Stimulated activated CD4-positive, alpha-beta T cell treated with anti-CD3 and anti-CD28 coated beads, Interleukin-12 subunit alpha, Interleukin-12 subunit beta, amount 100 ng/mL, for 4 hours (primary cell): ENCODE results near the gene TMEM143.
"Not testable (repeated sequence)": the region's sequence is repeated elsewhere in the genome, so short reads cannot be mapped to it uniquely, and the experiment has no call there.

Source experiments
- DNase-seq: peaks from one replicate; pipeline ENCODE4 v3.0.0-alpha.2; 2020

The TMEM143 gene

GRCh38 chr19:48325265-48325910 lies 38.4 kb downstream of the TMEM143 start, which contains the start of gene EMP3:
EMP3 (plus strand) TSS chr19:48325552; CDS start chr19:48326845, 1,293 bp downstream.
- peak; percentile 75 for DNase-seq

GRCh38 chr19:48321622-48322591 lies 41.8 kb downstream of the TMEM143 start:
- peak; percentile 97 for DNase-seq

DNA sequence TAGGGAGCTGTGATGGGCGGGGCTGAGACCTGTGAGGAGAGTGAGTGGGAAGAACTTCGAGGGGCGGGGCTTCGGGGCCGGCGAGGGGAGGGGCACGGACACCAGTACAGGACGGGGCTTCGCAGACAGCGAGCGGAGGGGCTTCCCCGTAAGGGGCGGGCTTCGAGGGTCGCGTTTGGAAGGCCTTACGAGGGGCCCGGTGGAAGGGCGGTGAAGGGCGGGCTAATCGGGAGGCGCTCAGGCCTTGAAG lies 42.4 kb downstream of the TMEM143 start:
- peak; percentile 94 for DNase-seq

DNA sequence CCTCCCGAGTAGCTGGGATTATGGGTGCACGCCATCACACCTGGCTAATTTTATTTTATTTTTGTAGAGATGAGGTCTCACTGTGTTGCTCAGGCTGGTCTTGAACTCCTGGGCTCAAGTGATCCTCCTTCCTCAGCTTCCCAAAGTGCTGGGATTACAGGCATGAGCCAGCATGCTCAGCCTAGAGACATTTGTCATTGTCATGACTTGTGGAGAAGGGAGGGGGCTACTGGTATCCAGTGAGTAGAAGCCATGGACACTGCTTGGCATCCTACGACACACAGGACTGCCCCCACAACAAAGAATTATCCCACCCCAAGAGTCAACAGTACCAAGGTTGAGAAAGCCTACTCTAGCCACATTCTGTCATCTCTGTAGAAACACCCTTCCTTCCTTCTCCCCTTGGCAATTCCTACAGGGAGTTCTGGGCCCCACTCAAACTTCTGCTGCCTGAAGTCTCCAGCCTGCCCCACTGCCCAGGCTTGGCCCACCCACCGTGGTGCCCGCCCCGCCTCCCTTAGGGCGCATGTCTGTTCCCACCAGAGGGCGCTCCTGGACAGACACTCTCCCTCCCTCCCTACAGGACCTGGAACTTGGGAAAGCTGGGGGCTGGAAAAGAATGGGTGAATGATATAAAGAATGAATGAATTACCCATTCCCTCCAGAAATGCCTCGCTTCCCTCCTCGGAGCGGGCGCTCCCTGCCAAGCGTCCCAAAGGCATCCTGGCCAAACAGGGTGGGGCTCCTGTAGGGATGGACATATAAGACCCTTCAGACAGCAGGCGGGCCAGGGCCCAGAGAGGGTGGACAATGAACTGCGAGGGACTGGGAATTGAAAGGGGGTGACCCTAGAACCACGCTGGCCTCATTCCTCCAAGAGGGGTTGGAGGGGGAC lies 43.8 kb downstream of the TMEM143 start:
- DNase-seq, result peak; percentile 79

DNA sequence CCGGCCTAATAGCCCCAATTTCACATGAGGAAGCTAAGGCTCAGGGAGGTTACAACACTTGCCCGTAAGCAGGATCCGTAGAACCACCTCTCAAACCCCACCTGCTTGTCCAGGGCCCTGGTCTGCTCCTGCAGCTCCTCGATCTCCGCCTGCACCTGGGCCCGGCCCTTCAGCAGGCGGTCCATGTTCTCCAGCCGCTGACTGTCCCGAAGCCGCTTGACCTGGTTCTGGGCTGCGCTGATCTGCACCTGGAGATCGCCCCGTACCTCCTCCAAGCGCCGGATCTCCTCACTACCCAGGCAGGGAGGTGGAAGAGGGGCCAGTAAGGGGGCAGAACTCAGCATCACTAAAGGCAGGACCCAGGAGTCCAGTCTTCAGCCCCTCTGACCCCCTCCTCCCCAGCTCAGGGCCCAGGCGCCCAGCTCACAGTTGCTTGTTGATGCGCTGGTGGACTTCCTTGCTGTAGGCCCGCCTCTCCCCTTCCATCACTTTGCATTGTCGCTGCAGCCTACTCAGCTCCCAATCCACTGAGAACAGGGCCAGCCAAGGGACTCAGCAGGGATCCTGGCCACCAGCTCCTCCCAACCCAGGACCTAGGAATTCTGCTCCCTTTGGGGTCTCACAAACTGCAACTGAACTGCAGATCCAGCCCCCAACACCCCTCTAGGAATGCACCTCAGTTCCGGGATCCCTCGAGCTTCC lies 45.3 kb downstream of the TMEM143 start:
- DNase-seq, result no peak

DNA sequence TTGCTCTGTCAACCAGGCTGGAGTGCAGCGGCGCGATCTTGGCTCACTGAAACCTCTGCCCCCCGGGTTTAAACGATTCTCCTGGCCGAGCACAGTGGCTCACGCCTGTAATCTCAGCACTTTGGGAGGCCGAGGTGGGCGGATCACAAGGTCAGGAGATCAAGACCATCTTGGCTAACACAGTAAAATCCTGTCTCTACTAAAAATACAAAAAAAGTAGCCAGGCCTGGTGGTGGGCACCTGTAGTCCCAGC lies 46.1 kb downstream of the TMEM143 start:
- DNase-seq, result not testable (repeated sequence)

GRCh38 chr19:48315712-48316111 lies 48.0 kb downstream of the TMEM143 start:
- DNase-seq, result no peak

DNA sequence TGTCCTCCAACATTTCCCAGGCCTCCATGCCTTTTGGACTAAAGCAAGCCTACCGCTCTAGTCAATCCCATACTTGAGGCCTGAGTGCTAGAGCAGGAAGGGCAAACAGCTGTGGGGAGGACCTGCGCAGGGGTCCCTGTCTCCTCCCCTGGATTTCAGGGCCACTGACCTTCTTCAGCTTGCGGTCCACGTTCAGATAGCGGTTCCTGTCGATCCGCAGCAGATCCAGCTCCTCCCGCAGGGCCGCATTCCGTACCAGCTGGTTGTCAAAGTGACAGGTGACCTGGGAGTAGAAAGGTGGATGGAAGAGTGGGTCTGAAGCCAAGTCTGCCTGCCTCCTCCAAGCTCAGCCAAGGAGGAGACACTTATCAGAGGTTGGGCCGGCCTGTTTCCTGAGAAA lies 52.4 kb downstream of the TMEM143 start:
- DNase-seq, result no peak

- DNase-seq, result no peak
These were observed 53.5 kb downstream of the TMEM143 start for GRCh38 chr19:48310227-48310626.

- DNase-seq, result not testable (repeated sequence)
These were observed 54.0 kb downstream of the TMEM143 start for GRCh38 chr19:48309731-48310130.

DNA sequence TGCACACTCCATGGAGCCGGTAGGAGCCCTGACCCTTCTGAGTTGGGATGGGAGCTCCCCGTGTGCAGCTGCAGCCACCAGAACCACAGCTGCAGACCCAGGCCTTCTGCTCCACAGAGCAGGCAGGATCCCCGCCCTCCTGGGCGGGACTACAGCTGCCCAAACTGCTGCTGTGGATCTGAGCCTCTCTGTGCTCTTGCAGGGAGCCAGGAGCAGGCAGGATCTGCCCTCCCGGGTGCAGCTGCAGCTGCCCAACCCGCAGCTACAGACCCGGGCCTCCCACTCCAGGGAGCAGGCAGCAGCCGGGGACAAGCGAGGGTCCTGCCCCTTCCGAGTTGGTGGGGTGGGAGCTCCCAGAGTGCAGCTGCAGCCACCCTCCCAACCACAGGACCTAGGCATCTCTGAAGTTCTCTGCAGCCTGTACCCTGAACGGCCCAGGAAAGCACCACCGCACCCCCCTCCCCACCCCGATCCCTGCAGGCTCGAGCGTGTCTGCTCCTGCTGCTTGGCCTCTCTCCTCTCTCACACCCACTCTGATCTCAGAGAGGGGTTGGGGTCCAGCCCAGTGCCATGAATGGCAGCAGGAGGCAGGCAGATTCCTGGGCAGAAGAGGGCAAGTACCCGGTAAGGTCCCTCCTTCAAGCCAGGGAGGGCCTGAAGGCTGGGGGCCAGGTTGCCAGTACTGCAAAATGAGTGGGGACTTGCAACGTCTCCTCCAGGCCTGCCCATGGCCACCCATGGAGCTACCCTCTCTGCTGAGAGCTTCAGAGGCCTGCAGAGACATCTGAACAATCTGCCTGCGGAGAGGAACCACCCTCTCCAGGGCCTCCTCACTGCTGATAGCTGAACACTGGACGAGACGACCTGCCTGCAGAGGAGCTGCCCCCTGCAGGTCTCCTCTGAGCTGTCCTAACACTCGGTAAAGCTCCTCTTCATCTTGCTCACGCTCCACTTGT lies 54.8 kb downstream of the TMEM143 start:
- no peak for DNase-seq

GRCh38 chr19:48303866-48304265 lies 59.9 kb downstream of the TMEM143 start:
- DNase-seq, result no peak

DNA sequence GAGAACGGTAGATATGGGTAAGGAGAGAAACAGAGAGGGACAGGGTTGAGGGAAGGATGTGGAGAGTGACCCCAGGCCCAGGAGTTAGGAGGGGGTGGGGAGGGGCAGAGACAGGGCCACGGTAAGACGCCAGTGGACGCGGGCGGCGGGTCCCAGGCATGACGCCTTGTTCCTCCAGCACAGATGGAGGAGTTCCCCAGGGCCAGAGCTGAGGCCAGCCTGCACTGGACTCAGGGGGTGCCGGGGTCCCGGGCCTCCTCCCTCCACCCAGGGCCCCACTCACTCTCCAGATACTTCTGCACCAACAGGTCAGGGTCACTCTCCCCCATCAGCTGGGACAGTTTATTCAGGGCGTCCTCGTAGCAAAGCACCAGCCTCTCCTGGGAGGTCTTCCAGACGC lies 60.4 kb downstream of the TMEM143 start:
- DNase-seq, result no peak

DNA sequence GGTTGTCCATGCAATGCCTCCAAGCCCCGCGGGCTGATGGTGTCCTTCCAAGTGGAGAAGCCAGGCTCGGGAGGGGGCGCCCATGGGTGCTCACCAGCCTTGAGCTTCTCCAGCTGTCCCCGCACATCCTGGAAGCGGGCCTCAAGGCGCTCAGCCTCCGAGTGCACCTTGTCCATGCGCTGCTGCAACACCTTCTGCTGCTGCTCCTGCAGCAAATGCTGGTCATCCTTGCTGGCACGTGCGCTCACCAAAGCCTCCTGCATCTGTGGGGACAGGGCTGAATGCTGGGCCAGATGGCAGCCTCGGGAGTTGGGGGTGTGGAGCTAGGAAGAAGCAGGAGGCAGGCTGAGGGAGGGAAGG lies 61.2 kb downstream of the TMEM143 start:
- no peak for DNase-seq

DNA sequence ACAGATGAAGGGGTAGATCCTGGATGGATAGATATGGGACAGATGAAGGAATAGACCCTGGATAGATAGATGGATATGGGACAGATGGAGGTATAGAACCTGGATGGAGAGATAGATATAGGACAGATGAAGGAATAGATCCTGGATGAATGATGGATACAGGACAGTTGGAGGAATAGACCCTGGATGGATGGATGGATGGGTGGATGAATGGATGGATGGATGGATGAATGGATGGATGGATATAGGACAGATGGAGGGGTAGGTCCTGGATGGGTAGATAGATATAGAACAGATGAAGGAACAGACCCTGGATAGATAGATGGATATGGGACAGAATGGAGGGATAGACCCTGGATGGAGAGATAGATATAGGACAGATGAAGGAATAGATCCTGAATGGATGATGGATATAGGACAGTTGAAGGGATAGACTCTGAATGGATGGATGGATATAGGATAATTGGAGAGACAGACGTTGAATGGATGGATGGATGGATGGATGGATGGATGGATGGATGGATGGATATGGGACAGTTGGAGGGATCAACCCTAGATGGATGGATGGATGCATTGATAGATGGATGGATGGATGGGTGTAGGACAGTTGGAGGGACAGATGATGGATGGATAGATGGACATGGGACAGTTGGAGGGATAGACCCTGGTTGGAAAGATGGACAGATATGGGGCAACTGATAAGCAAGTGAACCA lies 61.7 kb downstream of the TMEM143 start:
- DNase-seq, result no peak

- no peak for DNase-seq
These were observed 65.8 kb downstream of the TMEM143 start for GRCh38 chr19:48297975-48298374.

DNA sequence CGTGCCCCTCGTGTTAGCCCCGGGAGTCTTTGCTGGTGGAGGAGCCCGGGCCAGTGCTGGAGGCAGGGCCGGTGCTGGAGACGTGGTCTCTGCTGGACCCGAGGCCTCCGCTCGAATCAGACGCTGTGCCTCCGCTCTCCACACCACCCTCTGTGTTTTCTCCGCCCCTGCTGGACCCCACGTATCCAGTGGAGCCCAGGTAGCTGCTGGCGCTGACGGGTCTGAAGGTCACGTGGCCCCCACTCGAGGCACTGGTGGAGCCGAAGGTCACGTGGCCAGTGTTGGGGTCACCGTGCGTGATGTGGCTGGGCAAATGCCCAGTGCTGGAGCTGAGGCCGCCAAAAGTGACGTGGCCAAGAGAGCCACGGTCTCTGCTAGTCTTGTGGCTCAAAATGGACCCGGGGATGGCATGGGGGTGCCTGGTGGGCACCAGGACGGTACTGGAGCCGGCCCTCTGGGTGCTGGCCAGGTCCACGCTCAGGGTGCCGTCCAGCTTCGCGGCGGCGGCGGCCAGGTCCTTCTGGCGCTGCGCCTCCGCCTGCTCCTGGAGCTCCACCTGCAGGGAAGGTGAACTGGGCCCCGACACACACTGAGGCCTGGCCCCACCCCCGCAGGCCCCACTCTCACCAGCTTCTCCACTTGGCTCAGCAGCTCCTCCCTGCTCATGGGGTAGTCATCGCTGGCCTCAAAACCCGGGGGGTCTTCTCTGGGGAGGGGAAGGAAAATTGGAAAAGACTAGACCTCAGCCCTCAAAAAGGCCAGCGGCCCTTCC lies 66.6 kb downstream of the TMEM143 start:
- DNase-seq, result no peak

DNA sequence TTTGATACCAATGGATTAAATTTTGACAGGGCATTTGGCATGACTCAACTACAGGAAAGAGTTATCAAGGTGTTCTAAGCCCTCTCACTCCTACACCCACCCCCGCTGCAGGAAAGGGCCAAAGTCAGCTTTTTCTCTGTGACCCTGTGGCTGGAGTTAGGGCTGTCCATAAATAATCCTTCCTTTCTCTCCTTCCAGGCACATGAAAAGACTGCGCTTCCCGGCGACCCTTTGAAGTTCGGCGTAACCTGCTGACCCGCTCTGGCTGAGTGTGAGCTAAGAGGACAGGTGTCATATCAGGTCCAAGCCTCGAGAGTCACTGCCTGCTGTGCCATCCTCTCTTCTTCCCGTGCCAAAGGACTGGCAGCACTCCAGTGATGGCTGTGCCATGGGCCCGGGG lies 68.3 kb downstream of the TMEM143 start:
- no peak for DNase-seq

GRCh38 chr19:48292798-48293197 lies 70.9 kb downstream of the TMEM143 start:
- no peak for DNase-seq

DNA sequence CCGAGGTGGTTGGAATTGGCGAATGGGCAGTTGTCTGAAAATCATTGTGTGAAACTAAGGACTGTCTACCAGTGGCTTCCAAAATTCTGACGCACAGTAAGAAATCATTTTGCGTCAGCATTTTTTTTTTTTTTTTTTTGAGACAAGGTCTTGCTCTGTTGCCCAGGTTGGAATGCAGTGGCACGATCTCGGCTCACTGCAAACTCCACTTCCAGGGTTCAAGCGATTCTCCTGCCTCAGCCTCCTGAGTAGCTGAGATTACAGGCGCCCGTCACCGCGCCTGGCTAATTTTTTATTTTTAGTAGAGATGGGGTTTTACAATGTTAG lies 72.3 kb downstream of the TMEM143 start:
- not testable (repeated sequence) for DNase-seq
